HepG2 (cell line): ENCODE results near the gene MAP1LC3B. TPM values are rescaled to one million over a fixed set of nuclear protein-coding genes. Genes with fewer than 3 reads are reported as not detected.
A peak's percentile ranks its signal among the peaks of the same experiment; 100 is the strongest.

ENCODE experiments used
- ATAC-seq: fragments of 200-7000 bp; cut with Tn5 transposase; 3 replicates; pipeline ENCODE4 v1.9.1; 2020; ENCODE audit warnings: mild to moderate bottlenecking, moderate library complexity
- BruUV-seq: library from RNA; stranded (reverse); fragments of 400-500 nt; replicated peaks from 2 replicates; lab custom pipeline; 2021; lab: Mats Ljungman, UMichigan
- CTCF ChIA-PET: fragments of 300-600 bp; formaldehyde crosslinking; extraction: SDS; loops from one replicate; lab custom pipeline; 2021; ENCODE audit warnings: low total read pairs, inconsistent platforms, low intra/inter-chr PET ratio; lab: Yijun Ruan, JAX
- POLR2A ChIA-PET: fragments of 350-600 bp; sonication (Branson Sonifier 250); formaldehyde crosslinking; loops from one replicate; lab custom pipeline; 2020; ENCODE audit warnings: antibody characterized with exemption, inconsistent platforms; lab: Yijun Ruan, JAX
- DNase-seq: peaks from one replicate; pipeline ENCODE4 v3.0.0-alpha.2; 2015; ENCODE audit warnings: low spot score
- FAIRE-seq: peaks from 3 replicates; lab custom pipeline; 2011; peaks lifted over from hg19 to GRCh38; lab: Jason Lieb, UNC
- H2AFZ ChIP-seq: one replicate; pipeline ENCODE4 v1.6.1; 2011; ENCODE audit warnings: low read length, inconsistent platforms
- H3K27ac ChIP-seq: fragments of 300-600 bp; 3 replicates; pipeline ENCODE4 v1.8.0; 2011; ENCODE audit warnings: mixed run types, mild to moderate bottlenecking, mixed read lengths, low read length, inconsistent platforms; ENCODE audit not compliant: insufficient read depth; ENCODE audit errors: extremely low read length
- H3K27me3 ChIP-seq, 2 experiments: fragments of 200-600 bp in 1 of 2; 2 replicates in 1 of 2; 3 replicates in 1 of 2; pipeline versions ENCODE4 v1.6.0 to v1.8.0; 2011; ENCODE audit warnings: low read length in 2 of 2, mild to moderate bottlenecking in 2 of 2, moderate library complexity in 2 of 2, inconsistent platforms in 1 of 2; ENCODE audit not compliant: insufficient read depth in 2 of 2, control insufficient read depth in 1 of 2
- H3K36me3 ChIP-seq, 2 experiments: fragments of 200-600 bp in 1 of 2; replicated peaks in 1 of 2; 2 replicates in 1 of 2; 3 replicates in 1 of 2; pipeline versions ENCODE4 v1.5.1 to v1.8.0; 2011; ENCODE audit warnings: low read length in 2 of 2, inconsistent platforms in 1 of 2; ENCODE audit not compliant: insufficient read depth in 2 of 2, control insufficient read depth in 1 of 2
- H3K4me1 ChIP-seq: 2 replicates; pipeline ENCODE4 v1.5.1; 2012; ENCODE audit warnings: low read length, inconsistent platforms; ENCODE audit not compliant: insufficient read depth
- H3K4me2 ChIP-seq: 2 replicates; pipeline ENCODE4 v1.6.0; 2011; ENCODE audit warnings: low read depth, low read length, inconsistent platforms
- H3K4me3 ChIP-seq, 3 experiments: fragments of 200-600 bp in 1 of 3; sonication (generic), shearing (Covaris generic) in 1 of 3; replicated peaks in 1 of 3; 2 replicates each; pipeline ENCODE4 v1.5.1; 2011 to 2016; ENCODE audit warnings: low read length in 3 of 3, inconsistent platforms in 2 of 3, low read depth in 2 of 3, mild to moderate bottlenecking in 2 of 3, control low read depth in 1 of 3, mixed read lengths in 1 of 3; ENCODE audit not compliant: insufficient read depth in 1 of 3
- H3K79me2 ChIP-seq: one replicate; pipeline ENCODE4 v1.6.1; 2011; ENCODE audit warnings: low read length, inconsistent platforms; ENCODE audit not compliant: insufficient read depth
- H3K9ac ChIP-seq: 2 replicates; pipeline ENCODE4 v1.6.0; 2011; ENCODE audit warnings: mild to moderate bottlenecking, low read depth, low read length, inconsistent platforms; ENCODE audit not compliant: insufficient read depth
- H3K9me3 ChIP-seq: 2 replicates; pipeline ENCODE4 v1.5.1; 2012; ENCODE audit warnings: mild to moderate bottlenecking, low read length
- H4K20me1 ChIP-seq: 2 replicates; pipeline ENCODE4 v1.6.0; 2011; ENCODE audit warnings: inconsistent platforms, mild to moderate bottlenecking, low read length, moderate library complexity; ENCODE audit not compliant: insufficient read depth
- ARID2 ChIP-seq: sonication (generic); formaldehyde crosslinking; IDR thresholded peaks from 2 replicates; pipeline ENCODE4 v1.8.1; 2022; ENCODE audit warnings: mild to moderate bottlenecking, missing genetic modification reagents, borderline replicate concordance
- BCL6 ChIP-seq: IDR thresholded peaks from 2 replicates; pipeline ENCODE4 v1.6.1; 2016; ENCODE audit warnings: missing genetic modification reagents, missing compliant biosample characterization
- FOXK2 ChIP-seq: fragments of 450-650 bp; IDR thresholded peaks from 2 replicates; pipeline ENCODE4 v1.6.1; 2016
- GATAD1 ChIP-seq: IDR thresholded peaks from 2 replicates; pipeline ENCODE4 v1.6.1; 2016; ENCODE audit warnings: missing genetic modification reagents, missing compliant biosample characterization
- HOXA3 ChIP-seq: sonication (generic); formaldehyde crosslinking; IDR thresholded peaks from 2 replicates; pipeline ENCODE4 v1.5.0; 2020; ENCODE audit warnings: missing genetic modification reagents
- IRF9 ChIP-seq: sonication (generic); formaldehyde crosslinking; IDR thresholded peaks from 2 replicates; pipeline ENCODE4 v1.8.0; 2022; ENCODE audit warnings: missing genetic modification reagents, mild to moderate bottlenecking, borderline replicate concordance
- KDM5A ChIP-seq: fragments of 200-600 bp; sonication (generic); IDR thresholded peaks from 2 replicates; pipeline ENCODE4 v1.7.0; 2018; ENCODE audit warnings: antibody characterized with exemption, mild to moderate bottlenecking, low read length, borderline replicate concordance
- POLR2A ChIP-seq, 2 experiments: IDR thresholded peaks; 2 replicates each; pipeline ENCODE4 v1.6.1; 2011; ENCODE audit warnings: low read depth in 2 of 2, low read length in 2 of 2, mild to moderate bottlenecking in 1 of 2, moderate library complexity in 1 of 2; ENCODE audit not compliant: insufficient read depth in 1 of 2
- RARA ChIP-seq: IDR thresholded peaks from 2 replicates; pipeline ENCODE4 v1.6.1; 2016; ENCODE audit warnings: missing genetic modification reagents, missing compliant biosample characterization
- SRSF9 ChIP-seq: fragments of 200-400 bp; formaldehyde crosslinking; IDR thresholded peaks from 2 replicates; pipeline ENCODE4 v1.6.1; 2018; ENCODE audit warnings: borderline replicate concordance, mild to moderate bottlenecking, low read depth, low read length; ENCODE audit not compliant: insufficient read depth, poor library complexity, severe bottlenecking
- SRY ChIP-seq: sonication (generic); formaldehyde crosslinking; IDR thresholded peaks from 2 replicates; pipeline ENCODE4 v1.8.0; 2022; ENCODE audit warnings: mild to moderate bottlenecking, missing genetic modification reagents
- ZBTB38 ChIP-seq: sonication (generic); formaldehyde crosslinking; IDR thresholded peaks from 2 replicates; pipeline ENCODE4 v1.5.1; 2020; ENCODE audit warnings: mild to moderate bottlenecking, missing genetic modification reagents
- ZNF510 ChIP-seq: sonication (generic); formaldehyde crosslinking; IDR thresholded peaks from 2 replicates; pipeline ENCODE4 v1.4.0; 2020; ENCODE audit warnings: low read depth, mild to moderate bottlenecking, missing genetic modification reagents
- ZNF850 ChIP-seq: sonication (generic); formaldehyde crosslinking; conservative IDR thresholded peaks from 2 replicates; pipeline ENCODE4 v1.9.0; 2021; ENCODE audit warnings: mild to moderate bottlenecking, missing genetic modification reagents
- WGBS: methylation state at CpG from one replicate; pipeline ENCODE4 v1.1.6; 2017; ENCODE audit warnings: low lambda C conversion rate; 5-methylcytosine and 5-hydroxymethylcytosine counted together
- in situ Hi-C: cut with HindIII; loops from 2 replicates; pipeline ENCODE4 v1.10.0; 2017; ENCODE audit warnings: low pct_unique_long_range_greater_than_20kb; ENCODE audit not compliant: extremely low pct_ligation_motif_present
- intact Hi-C: fragments of 100-400 bp; cut with micrococcal nuclease; formaldehyde crosslinking; loops from one replicate; pipeline ENCODE4 v1.10.0; 2022; ENCODE audit not compliant: unreplicated experiment
- polyA plus RNA-seq, 8 experiments: library from polyadenylated mRNA; depleted of rRNA in 3 of 8; stranded (reverse) in 7 of 8; unstranded in 1 of 8; fragments of >200 nt; fragmentation: Illumina TruSeq in 4 of 8; extraction: Trizol in 4 of 8; gene quantifications; 2 replicates each; pipeline versions ENCODE4 v1.2.1 to v1.2.3, GENCODE V29; 2011 to 2016; ENCODE audit warnings: low read depth in 4 of 8, missing spikeins in 1 of 8, mixed read lengths in 1 of 8; ENCODE audit not compliant: insufficient read depth in 1 of 8
- total RNA-seq, 5 experiments: library from RNA; depleted of rRNA; stranded (reverse); fragments of >200 nt; fragmentation: Illumina TruSeq; extraction: Trizol; gene quantifications; 2 replicates each; pipeline ENCODE4 v1.2.3, GENCODE V29; 2016; ENCODE audit warnings: low read depth in 1 of 5
- TF ChIP-seq, protein P1 (sequence below), 2 experiments: fragments of 450-650 bp in 1 of 2; sonication (generic) in 1 of 2; formaldehyde crosslinking in 1 of 2; IDR thresholded peaks; 2 replicates each; pipeline versions ENCODE4 v1.6.1 to v1.8.0; 2016 to 2022; ENCODE audit warnings: antibody characterized with exemption in 1 of 2, mild to moderate bottlenecking in 1 of 2, missing genetic modification reagents in 1 of 2

The MAP1LC3B gene
- total and polyA plus RNA-seq, 2 of the 13 experiments (the other 11 are each of a cell fraction or from before 2014, with no cell fraction given): 15.7 to 37.4 TPM

GRCh38 chr16:87380403-87380802, 11.7 kb upstream of the MAP1LC3B start:
- H3K4me1 ChIP-seq: peaks cover 59% of the 10 kb centered on the region
- WGBS: 17% methylated on average over 10 of the region's 10 CpGs
- peaks cover 67% of the 10 kb centered on the region for H4K20me1 ChIP-seq
- FAIRE-seq (no peak), DNase-seq (no peak), ATAC-seq (no peak)
- H3K9me3 ChIP-seq: no peaks in the 10 kb centered on the region
- intact Hi-C loops: loop anchor here (2.0 to 10.0 kb wide), 3 partner anchors 14 to 474 kb away; no protein-coding TSS in a partner anchor
- BruUV-seq: no TSS peak
- no peaks in the 10 kb centered on the region; a peak in 1 of 5 replicates for H3K27me3 ChIP-seq
- H3K79me2 ChIP-seq: peaks cover 75% of the 10 kb centered on the region
- H3K9ac ChIP-seq: peak overlapping the region; percentile 81
- H3K27ac ChIP-seq: peak overlapping the region; percentile 100
- in situ Hi-C loops: loop anchor here (25.0 kb wide), 1 partner anchor 482 kb away; the partner anchor contains the start of gene SLC7A5
- peak overlapping the region; percentile 98 for H3K4me2 ChIP-seq
- peak overlapping the region; percentile 82 to 96 (median 84) for H3K4me3 ChIP-seq
- ChIA-PET CTCF (interaction anchor here (1.1 kb wide), 1 partner anchor 56 kb away, joined by 3 read pairs; no protein-coding TSS in a partner anchor), POLR2A (interaction anchor here (0.8 to 14.0 kb wide), 8 partner anchors 8 to 62 kb away, joined by 4 to 265 read pairs (median 30); partner anchors contain the start of genes C16orf95 and MAP1LC3B)
- H3K36me3 ChIP-seq: peaks cover 16 to 37% of the 10 kb centered on the region in 2 experiments
- H2AFZ ChIP-seq: no peak overlapping the region
- 0 out of 2 replicates have a peak, but pooled peaks have one; percentile 67 for TF ChIP-seq SRY (CRISPR knock-in tag)
- TF ChIP-seq HOXA3 (CRISPR knock-in tag): 0 out of 2 replicates have a peak, but pooled peaks have one; percentile 10
- TF ChIP-seq GATAD1 (CRISPR knock-in tag): no peak
- TF ChIP-seq KDM5A: no peak
- no peak for TF ChIP-seq SRSF9
- TF ChIP-seq FOXK2: no peak
- no peak for TF ChIP-seq IRF9 (CRISPR knock-in tag)
- TF ChIP-seq ZNF510: no peak
- TF ChIP-seq, protein P1, sequence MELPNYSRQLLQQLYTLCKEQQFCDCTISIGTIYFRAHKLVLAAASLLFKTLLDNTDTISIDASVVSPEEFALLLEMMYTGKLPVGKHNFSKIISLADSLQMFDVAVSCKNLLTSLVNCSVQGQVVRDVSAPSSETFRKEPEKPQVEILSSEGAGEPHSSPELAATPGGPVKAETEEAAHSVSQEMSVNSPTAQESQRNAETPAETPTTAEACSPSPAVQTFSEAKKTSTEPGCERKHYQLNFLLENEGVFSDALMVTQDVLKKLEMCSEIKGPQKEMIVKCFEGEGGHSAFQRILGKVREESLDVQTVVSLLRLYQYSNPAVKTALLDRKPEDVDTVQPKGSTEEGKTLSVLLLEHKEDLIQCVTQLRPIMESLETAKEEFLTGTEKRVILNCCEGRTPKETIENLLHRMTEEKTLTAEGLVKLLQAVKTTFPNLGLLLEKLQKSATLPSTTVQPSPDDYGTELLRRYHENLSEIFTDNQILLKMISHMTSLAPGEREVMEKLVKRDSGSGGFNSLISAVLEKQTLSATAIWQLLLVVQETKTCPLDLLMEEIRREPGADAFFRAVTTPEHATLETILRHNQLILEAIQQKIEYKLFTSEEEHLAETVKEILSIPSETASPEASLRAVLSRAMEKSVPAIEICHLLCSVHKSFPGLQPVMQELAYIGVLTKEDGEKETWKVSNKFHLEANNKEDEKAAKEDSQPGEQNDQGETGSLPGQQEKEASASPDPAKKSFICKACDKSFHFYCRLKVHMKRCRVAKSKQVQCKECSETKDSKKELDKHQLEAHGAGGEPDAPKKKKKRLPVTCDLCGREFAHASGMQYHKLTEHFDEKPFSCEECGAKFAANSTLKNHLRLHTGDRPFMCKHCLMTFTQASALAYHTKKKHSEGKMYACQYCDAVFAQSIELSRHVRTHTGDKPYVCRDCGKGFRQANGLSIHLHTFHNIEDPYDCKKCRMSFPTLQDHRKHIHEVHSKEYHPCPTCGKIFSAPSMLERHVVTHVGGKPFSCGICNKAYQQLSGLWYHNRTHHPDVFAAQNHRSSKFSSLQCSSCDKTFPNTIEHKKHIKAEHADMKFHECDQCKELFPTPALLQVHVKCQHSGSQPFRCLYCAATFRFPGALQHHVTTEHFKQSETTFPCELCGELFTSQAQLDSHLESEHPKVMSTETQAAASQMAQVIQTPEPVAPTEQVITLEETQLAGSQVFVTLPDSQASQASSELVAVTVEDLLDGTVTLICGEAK (IDR thresholded peaks at IDR 0.05): no peak
- TF ChIP-seq, protein P1 (CRISPR knock-in tag; IDR thresholded peaks at IDR 0.05): 0 out of 2 replicates have a peak, but pooled peaks have one; percentile 43
- TF ChIP-seq ZNF850 (CRISPR knock-in tag): no peak
- TF ChIP-seq RARA (CRISPR knock-in tag): 0 out of 2 replicates have a peak, but pooled peaks have one; percentile 25
- 0 out of 2 replicates have a peak, but pooled peaks have one; percentile 0 for TF ChIP-seq BCL6
- TF ChIP-seq ARID2 (CRISPR knock-in tag): no peak
- no peak for TF ChIP-seq POLR2A (IDR thresholded peaks at IDR 0.05; ENCODE audit: insufficient read depth in 1 of 2, low read depth in 2 of 2, low read length in 2 of 2)
- TF ChIP-seq ZBTB38 (CRISPR knock-in tag): 0 out of 2 replicates have a peak, but pooled peaks have one; percentile 19
